ENCODE measurements around the gene PPIL4.

PPIL4 gene

GRCh38 chr6:149567945-149568585, 22.2 kb upstream of the PPIL4 start:
- peaks cover 35% of the 10 kb centered on the region for H3K4me1 Mint-ChIP-seq
- no peak for TF ChIP-seq CTCF (IDR thresholded peaks at IDR 0.05)
- H3K4me3 Mint-ChIP-seq: peak overlapping the region; percentile 76
- no peak for DNase-seq
- H3K27me3 Mint-ChIP-seq (ENCODE audit: low read depth, poor library complexity): peaks cover 28% of the 10 kb centered on the region
- H3K36me3 Mint-ChIP-seq (ENCODE audit: low read depth): no peaks in the 10 kb centered on the region
- H3K27ac Mint-ChIP-seq: no peak overlapping the region
- H3K9me3 Mint-ChIP-seq: no peaks in the 10 kb centered on the region

- H3K27me3 Mint-ChIP-seq (ENCODE audit: low read depth, poor library complexity): peaks cover 30% of the 10 kb centered on the region
- H3K9me3 Mint-ChIP-seq: no peaks in the 10 kb centered on the region
- peak overlapping the region; percentile 91 for H3K4me3 Mint-ChIP-seq
- H3K4me1 Mint-ChIP-seq: peaks cover 35% of the 10 kb centered on the region
- DNase-seq: no peak
- no peak for TF ChIP-seq CTCF (IDR thresholded peaks at IDR 0.05)
- H3K27ac Mint-ChIP-seq: peak overlapping the region; percentile 57
- no peaks in the 10 kb centered on the region for H3K36me3 Mint-ChIP-seq (ENCODE audit: low read depth)
Measured at GRCh38 chr6:149567194-149567586, 21.3 kb upstream of the PPIL4 start.

GRCh38 chr6:149566410-149567193, 20.8 kb upstream of the PPIL4 start:
- no peaks in the 10 kb centered on the region for H3K9me3 Mint-ChIP-seq
- H3K36me3 Mint-ChIP-seq (ENCODE audit: low read depth): no peaks in the 10 kb centered on the region
- no peak for TF ChIP-seq CTCF (IDR thresholded peaks at IDR 0.05)
- peaks cover 30% of the 10 kb centered on the region for H3K27me3 Mint-ChIP-seq (ENCODE audit: low read depth, poor library complexity)
- peaks cover 35% of the 10 kb centered on the region for H3K4me1 Mint-ChIP-seq
- peak; percentile 68 for DNase-seq
- peak overlapping the region; percentile 57 for H3K27ac Mint-ChIP-seq
- H3K4me3 Mint-ChIP-seq: peak overlapping the region; percentile 91

- H3K4me3 Mint-ChIP-seq: peak within 1 kb of the TSS; percentile 91
- TF ChIP-seq CTCF (IDR thresholded peaks at IDR 0.05): peak; percentile 66
- H3K27ac Mint-ChIP-seq: peak within 1 kb of the TSS; percentile 57
Measured at GRCh38 chr6:149565527-149566409, 19.9 kb upstream of the PPIL4 start, which contains the start of gene GINM1. Gene GINM1 (plus strand): TSS chr6:149566375. CDS start chr6:149566415, 40 bp downstream.

GRCh38 chr6:149563928-149564325, 18.1 kb upstream of the PPIL4 start:
- Mint-ChIP-seq H3K27me3 (ENCODE audit: low read depth, poor library complexity) (peaks cover 54% of the 10 kb centered on the region), H3K4me1 (peaks cover 30% of the 10 kb centered on the region), H3K9me3 (no peaks in the 10 kb centered on the region), H3K36me3 (ENCODE audit: low read depth) (no peaks in the 10 kb centered on the region), H3K4me3 (no peak overlapping the region), H3K27ac (no peak overlapping the region)
- no peak for TF ChIP-seq CTCF (IDR thresholded peaks at IDR 0.05)
- DNase-seq: no peak

More at GRCh38 chr6:149565527-149566409, 19.9 kb upstream of the PPIL4 start, which contains the start of gene GINM1:
- Mint-ChIP-seq H3K9me3 (no peaks in the 10 kb centered on the region), H3K4me1 (peaks cover 35% of the 10 kb centered on the region), H3K27me3 (ENCODE audit: low read depth, poor library complexity) (peaks cover 35% of the 10 kb centered on the region), H3K36me3 (ENCODE audit: low read depth) (no peaks in the 10 kb centered on the region)
- peak; percentile 96 for DNase-seq
